Glutamatergic neuron (in vitro differentiated cells): ENCODE data around the gene SERPINE3. TPM values are rescaled to one million over a fixed set of nuclear protein-coding genes. Genes with fewer than 3 reads are reported as not detected.

Experiments used
- DNase-seq: peaks from one replicate; pipeline ENCODE4 v3.0.0; 2022
- H3K27ac Mint-ChIP-seq: one replicate; pipeline ENCODE4 v1.8.0; 2020; ENCODE audit warnings: mild to moderate bottlenecking, mixed read lengths, inconsistent platforms; ENCODE audit not compliant: unreplicated experiment
- H3K27me3 Mint-ChIP-seq: one replicate; pipeline ENCODE4 v1.8.0; 2020; ENCODE audit warnings: mild to moderate bottlenecking, moderate library complexity, mixed read lengths, inconsistent platforms; ENCODE audit not compliant: unreplicated experiment
- H3K36me3 Mint-ChIP-seq: one replicate; pipeline ENCODE4 v1.8.0; 2020; ENCODE audit warnings: mild to moderate bottlenecking, mixed read lengths, inconsistent platforms; ENCODE audit not compliant: unreplicated experiment
- H3K4me1 Mint-ChIP-seq: one replicate; pipeline ENCODE4 v1.8.0; 2020; ENCODE audit warnings: mild to moderate bottlenecking, low read depth, mixed read lengths, inconsistent platforms; ENCODE audit not compliant: unreplicated experiment
- H3K4me3 Mint-ChIP-seq: one replicate; pipeline ENCODE4 v1.8.0; 2020; ENCODE audit warnings: mild to moderate bottlenecking, mixed read lengths, inconsistent platforms; ENCODE audit not compliant: unreplicated experiment
- H3K9me3 Mint-ChIP-seq: one replicate; pipeline ENCODE4 v1.8.0; 2020; ENCODE audit warnings: mild to moderate bottlenecking, moderate library complexity, mixed read lengths, inconsistent platforms; ENCODE audit not compliant: unreplicated experiment
- total RNA-seq: library from RNA; stranded (reverse); fragmentation: NEBNext Ultra II Directional; extraction: Animal tissue kit (Norgen Biotek cat#: 25700); gene quantifications from one replicate; pipeline ENCODE4 v1.2.1, GENCODE V29; 2021; ENCODE audit not compliant: unreplicated experiment
- TF ChIP-seq, protein P1 (sequence below): fragments of 200-600 bp; sonication (generic); IDR thresholded peaks from one replicate; pipeline ENCODE4 v1.5.0; 2021; ENCODE audit not compliant: partially characterized antibody, unreplicated experiment

The SERPINE3 gene
- total RNA-seq, 1 donor from 2014 or later, result not detected

DNA sequence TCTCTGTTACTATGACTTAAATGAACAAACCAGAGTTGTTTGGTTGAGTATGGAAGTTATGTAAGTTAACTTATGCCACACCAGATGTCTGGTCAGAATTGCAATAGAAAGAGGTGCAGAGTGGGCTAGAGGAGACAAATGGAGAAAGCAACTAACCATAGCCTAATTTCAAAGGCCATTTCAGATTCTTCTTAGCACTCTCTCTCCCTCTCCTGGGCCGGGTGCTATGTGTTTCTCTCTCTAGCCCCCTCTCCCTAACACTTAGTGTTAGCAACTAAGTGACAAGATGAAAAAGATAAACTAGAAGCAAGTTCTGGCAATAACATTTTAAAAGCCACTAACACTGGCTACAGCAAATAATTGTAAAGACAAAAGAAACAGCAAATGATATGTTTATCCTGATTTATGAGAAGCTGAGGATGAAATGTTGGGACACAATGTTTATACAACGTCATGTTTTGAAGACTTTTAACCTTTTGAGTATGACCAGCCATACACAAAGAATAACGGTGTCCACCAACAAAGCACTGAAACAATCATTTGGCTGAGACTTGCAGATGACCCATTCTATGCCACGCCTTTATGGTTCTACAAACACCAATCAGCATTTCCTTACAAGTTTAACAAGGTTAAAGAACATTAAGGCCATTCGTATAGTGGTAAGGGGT, 18.6 kb downstream of the SERPINE3 start:
- DNase-seq, result no peak
- Mint-ChIP-seq H3K27me3 (no peaks in the 10 kb centered on the region), H3K27ac (no peak overlapping the region), H3K4me3 (no peak overlapping the region), H3K36me3 (no peaks in the 10 kb centered on the region), H3K9me3 (no peaks in the 10 kb centered on the region), H3K4me1 (peaks cover 4% of the 10 kb centered on the region)
- TF ChIP-seq, protein P1, sequence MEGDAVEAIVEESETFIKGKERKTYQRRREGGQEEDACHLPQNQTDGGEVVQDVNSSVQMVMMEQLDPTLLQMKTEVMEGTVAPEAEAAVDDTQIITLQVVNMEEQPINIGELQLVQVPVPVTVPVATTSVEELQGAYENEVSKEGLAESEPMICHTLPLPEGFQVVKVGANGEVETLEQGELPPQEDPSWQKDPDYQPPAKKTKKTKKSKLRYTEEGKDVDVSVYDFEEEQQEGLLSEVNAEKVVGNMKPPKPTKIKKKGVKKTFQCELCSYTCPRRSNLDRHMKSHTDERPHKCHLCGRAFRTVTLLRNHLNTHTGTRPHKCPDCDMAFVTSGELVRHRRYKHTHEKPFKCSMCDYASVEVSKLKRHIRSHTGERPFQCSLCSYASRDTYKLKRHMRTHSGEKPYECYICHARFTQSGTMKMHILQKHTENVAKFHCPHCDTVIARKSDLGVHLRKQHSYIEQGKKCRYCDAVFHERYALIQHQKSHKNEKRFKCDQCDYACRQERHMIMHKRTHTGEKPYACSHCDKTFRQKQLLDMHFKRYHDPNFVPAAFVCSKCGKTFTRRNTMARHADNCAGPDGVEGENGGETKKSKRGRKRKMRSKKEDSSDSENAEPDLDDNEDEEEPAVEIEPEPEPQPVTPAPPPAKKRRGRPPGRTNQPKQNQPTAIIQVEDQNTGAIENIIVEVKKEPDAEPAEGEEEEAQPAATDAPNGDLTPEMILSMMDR, result no peak

DNA sequence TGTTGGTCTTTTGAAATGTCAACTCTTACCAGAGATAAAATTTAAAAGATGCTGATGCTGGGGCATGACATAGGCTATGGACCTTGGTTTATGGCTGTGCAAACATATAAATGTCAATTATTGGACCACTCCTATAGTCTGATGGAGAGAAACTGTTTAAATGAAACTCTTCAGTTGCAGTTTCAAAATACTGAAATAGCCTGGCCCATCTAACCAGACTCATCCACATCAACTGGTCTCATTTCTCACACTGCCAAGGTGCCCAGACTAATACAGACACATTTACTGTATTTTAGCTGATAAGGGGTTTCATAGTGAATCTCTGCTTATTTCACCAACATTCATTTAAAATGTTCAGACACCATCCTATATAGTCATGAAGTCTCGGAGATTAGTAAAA, 19.9 kb downstream of the SERPINE3 start:
- no peaks in the 10 kb centered on the region for H3K27me3 Mint-ChIP-seq
- H3K4me3 Mint-ChIP-seq, result no peak overlapping the region
- H3K9me3 Mint-ChIP-seq, result no peaks in the 10 kb centered on the region
- TF ChIP-seq, protein P1, result no peak
- DNase-seq, result no peak
- H3K36me3 Mint-ChIP-seq, result no peaks in the 10 kb centered on the region
- no peak overlapping the region for H3K27ac Mint-ChIP-seq
- peaks cover 4% of the 10 kb centered on the region for H3K4me1 Mint-ChIP-seq

DNA sequence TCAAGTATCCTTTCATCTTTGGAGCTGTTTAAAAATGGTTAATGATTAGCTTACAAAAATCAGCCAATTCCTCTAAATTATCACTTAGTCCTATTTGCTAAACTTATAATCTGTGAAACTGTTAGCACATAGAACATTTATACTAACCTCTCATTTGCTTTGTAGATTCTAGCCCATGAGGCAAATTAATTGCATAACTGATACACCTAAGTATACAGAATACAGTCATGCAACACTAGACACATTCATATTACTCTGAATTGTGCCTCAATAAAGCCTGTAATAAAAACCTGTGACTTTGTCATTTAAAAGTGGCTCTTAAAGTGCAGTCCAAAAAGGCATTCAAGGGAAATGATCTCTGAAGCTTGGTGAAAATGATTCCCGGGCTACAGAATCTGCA, 21.0 kb downstream of the SERPINE3 start:
- Mint-ChIP-seq H3K27ac (no peak overlapping the region), H3K4me1 (peaks cover 4% of the 10 kb centered on the region), H3K27me3 (no peaks in the 10 kb centered on the region), H3K9me3 (no peaks in the 10 kb centered on the region), H3K4me3 (no peak overlapping the region), H3K36me3 (no peaks in the 10 kb centered on the region)
- TF ChIP-seq, protein P1, result no peak
- no peak for DNase-seq

DNA sequence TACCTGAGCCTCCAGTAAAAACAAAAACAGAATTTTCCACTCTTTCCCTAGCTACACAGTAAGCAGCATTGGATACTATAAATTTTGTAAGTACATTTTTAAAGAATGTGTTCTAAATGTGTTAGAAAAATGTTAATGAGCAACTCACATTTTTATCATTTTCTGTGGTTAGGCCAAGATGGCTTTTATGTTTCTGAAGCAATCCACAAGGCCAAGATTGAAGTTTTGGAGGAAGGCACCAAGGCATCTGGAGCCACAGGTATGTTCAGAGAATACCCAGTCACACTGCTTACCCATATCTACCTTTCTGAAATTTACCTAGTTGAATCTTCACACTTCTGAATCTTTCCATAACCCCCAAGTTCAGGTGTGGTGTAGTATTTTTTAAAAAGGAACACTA, 21.6 kb downstream of the SERPINE3 start:
- no peak for DNase-seq
- H3K27ac Mint-ChIP-seq, result no peak overlapping the region
- peaks cover 4% of the 10 kb centered on the region for H3K4me1 Mint-ChIP-seq
- no peaks in the 10 kb centered on the region for H3K36me3 Mint-ChIP-seq
- no peak overlapping the region for H3K4me3 Mint-ChIP-seq
- TF ChIP-seq, protein P1, result no peak
- no peaks in the 10 kb centered on the region for H3K9me3 Mint-ChIP-seq
- H3K27me3 Mint-ChIP-seq, result no peaks in the 10 kb centered on the region

DNA sequence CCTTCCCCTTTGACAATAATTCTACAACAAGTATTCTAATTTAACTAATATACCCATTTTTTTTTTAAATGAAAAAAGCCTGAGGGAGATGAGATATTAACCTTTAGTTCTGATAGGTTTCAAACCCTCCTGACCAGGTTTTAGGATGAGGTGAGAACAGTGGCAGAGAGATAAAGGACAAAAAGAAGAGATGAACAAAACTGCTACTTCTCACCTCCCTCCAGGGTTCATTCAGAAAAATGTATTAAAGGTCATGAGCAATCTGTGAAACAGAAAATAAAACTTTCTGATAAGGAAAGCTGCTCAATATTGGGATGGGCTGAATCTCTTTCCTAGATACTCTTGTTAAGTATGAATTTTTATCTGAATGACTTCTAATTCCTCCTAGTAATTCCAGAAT, 24.1 kb downstream of the SERPINE3 start:
- H3K27ac Mint-ChIP-seq, result no peak overlapping the region
- peaks cover 4% of the 10 kb centered on the region for H3K4me1 Mint-ChIP-seq
- H3K27me3 Mint-ChIP-seq, result no peaks in the 10 kb centered on the region
- no peak for DNase-seq
- H3K4me3 Mint-ChIP-seq, result no peak overlapping the region
- H3K36me3 Mint-ChIP-seq, result no peaks in the 10 kb centered on the region
- TF ChIP-seq, protein P1, result no peak
- H3K9me3 Mint-ChIP-seq, result no peaks in the 10 kb centered on the region
